Fibroblast of villous mesenchyme (primary cell): ENCODE data around the gene AKAP13. TPM values are rescaled to one million over a fixed set of nuclear protein-coding genes. Genes with fewer than 3 reads are reported as not detected.
A peak's percentile ranks its signal among the peaks of the same experiment; 100 is the strongest.
"Not testable (repeated sequence)": the region's sequence is repeated elsewhere in the genome, so short reads cannot be mapped to it uniquely, and the experiment has no call there.

Experiments
- DNase-seq: peaks from one replicate; pipeline ENCODE4 v3.0.0-alpha.2; 2010; ENCODE audit warnings: low read depth
- H3K4me3 ChIP-seq: 2 replicates; pipeline ENCODE4 v1.5.1; 2011; ENCODE audit warnings: low read depth, mild to moderate bottlenecking, low read length
- CTCF ChIP-seq: IDR thresholded peaks from 2 replicates; pipeline ENCODE4 v1.5.1; 2012; ENCODE audit warnings: low read depth, mild to moderate bottlenecking, low read length; ENCODE audit not compliant: insufficient read depth
- total RNA-seq: library from RNA; depleted of rRNA; stranded (reverse); fragments of >200 nt; gene quantifications from 2 replicates; pipeline ENCODE4 v1.2.3, GENCODE V29; 2012

The AKAP13 gene
- total RNA-seq, 1 donor = 164 TPM

GRCh38 chr15:85583923-85584390 is 203.6 kb downstream of the AKAP13 start:
- no peak for TF ChIP-seq CTCF
- no peak overlapping the region for H3K4me3 ChIP-seq
- no peak for DNase-seq

GRCh38 chr15:85584872-85585271 is 204.5 kb downstream of the AKAP13 start:
- no peak for TF ChIP-seq CTCF
- H3K4me3 ChIP-seq = no peak overlapping the region
- no peak for DNase-seq

- DNase-seq, H3K4me3 ChIP-seq: not testable (repeated sequence)
Measured at GRCh38 chr15:85586196-85586595, 205.8 kb downstream of the AKAP13 start.

GRCh38 chr15:85587707-85588411 is 207.5 kb downstream of the AKAP13 start:
- TF ChIP-seq CTCF = no peak
- peak; percentile 47 for DNase-seq
- no peak overlapping the region for H3K4me3 ChIP-seq

GRCh38 chr15:85588677-85589076 is 208.3 kb downstream of the AKAP13 start:
- H3K4me3 ChIP-seq = no peak overlapping the region
- DNase-seq = peak; percentile 94
- TF ChIP-seq CTCF = no peak

- no peak overlapping the region for H3K4me3 ChIP-seq
- no peak for TF ChIP-seq CTCF
- peak; percentile 54 for DNase-seq
Measured at GRCh38 chr15:85589851-85590250, 209.4 kb downstream of the AKAP13 start.

- TF ChIP-seq CTCF = no peak
- no peak for DNase-seq
- no peak overlapping the region for H3K4me3 ChIP-seq
Measured at GRCh38 chr15:85591622-85592021, 211.2 kb downstream of the AKAP13 start.
